Rectal smooth muscle tissue (tissue), 1 donor: ENCODE measurements around the gene AAGAB.

Experiments
- H3K27ac ChIP-seq: one replicate; pipeline ENCODE4 v1.7.0; 2013; ENCODE audit warnings: low read depth, low read length, inconsistent platforms
- H3K27me3 ChIP-seq: one replicate; pipeline ENCODE4 v1.7.0; 2013; ENCODE audit warnings: low read length; ENCODE audit not compliant: control insufficient read depth, insufficient read depth
- H3K36me3 ChIP-seq: one replicate; pipeline ENCODE4 v1.7.0; 2013; ENCODE audit warnings: low read length; ENCODE audit not compliant: control insufficient read depth, insufficient read depth
- H3K4me1 ChIP-seq: one replicate; pipeline ENCODE4 v1.7.0; 2013; ENCODE audit warnings: low read length; ENCODE audit not compliant: control insufficient read depth, insufficient read depth
- H3K4me3 ChIP-seq: one replicate; pipeline ENCODE4 v1.7.0; 2013; ENCODE audit warnings: low read length
- H3K9ac ChIP-seq: one replicate; pipeline ENCODE4 v1.7.0; 2013; ENCODE audit warnings: low read length

The AAGAB gene

DNA sequence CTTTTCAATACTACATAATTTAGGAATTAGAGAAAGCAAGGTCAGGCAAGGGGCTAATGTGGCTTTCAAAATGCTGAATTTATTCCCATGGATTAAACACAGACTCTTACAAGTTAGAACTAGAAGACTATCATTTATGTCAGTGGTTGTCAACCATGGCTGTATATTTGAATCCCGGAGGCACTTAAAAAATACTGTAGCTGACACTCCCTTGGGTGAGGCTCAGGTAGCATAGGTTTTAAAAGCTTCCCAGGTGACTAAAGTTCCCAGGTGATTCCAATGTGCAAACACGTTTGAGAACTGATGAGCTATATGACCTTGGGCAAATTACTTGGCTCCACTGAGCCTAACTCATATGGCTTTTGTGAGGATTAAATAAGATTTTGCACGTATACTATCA, 29.6 kb downstream of the AAGAB start:
- Histone ChIP-seq H3K4me3 (no peak overlapping the region), H3K4me1 (no peaks in the 10 kb centered on the region), H3K27me3 (no peaks in the 10 kb centered on the region), H3K27ac (no peak overlapping the region), H3K36me3 (no peaks in the 10 kb centered on the region), H3K9ac (no peak overlapping the region)

DNA sequence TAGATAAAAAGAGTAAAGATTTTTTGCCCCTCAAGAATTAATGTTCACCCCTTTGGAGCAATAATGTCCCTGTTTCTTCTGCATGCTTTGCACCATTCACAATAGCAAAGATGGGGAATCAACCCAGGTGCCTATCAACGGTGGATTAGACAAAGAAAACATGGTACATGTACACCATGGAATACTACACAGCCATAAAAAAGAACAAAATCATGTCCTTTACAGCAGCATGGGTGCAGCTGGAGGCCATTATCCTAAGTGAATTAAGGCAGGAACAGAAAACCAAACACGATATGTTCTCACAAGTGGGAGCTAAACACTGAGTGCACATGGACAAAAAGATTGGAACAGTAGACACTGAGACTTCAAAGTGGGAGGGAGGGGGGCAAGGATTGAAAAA, 35.2 kb downstream of the AAGAB start:
- H3K9ac ChIP-seq, result no peak overlapping the region
- H3K4me1 ChIP-seq, result no peaks in the 10 kb centered on the region
- no peak overlapping the region for H3K27ac ChIP-seq
- H3K36me3 ChIP-seq, result no peaks in the 10 kb centered on the region
- no peak overlapping the region for H3K4me3 ChIP-seq
- no peaks in the 10 kb centered on the region for H3K27me3 ChIP-seq

DNA sequence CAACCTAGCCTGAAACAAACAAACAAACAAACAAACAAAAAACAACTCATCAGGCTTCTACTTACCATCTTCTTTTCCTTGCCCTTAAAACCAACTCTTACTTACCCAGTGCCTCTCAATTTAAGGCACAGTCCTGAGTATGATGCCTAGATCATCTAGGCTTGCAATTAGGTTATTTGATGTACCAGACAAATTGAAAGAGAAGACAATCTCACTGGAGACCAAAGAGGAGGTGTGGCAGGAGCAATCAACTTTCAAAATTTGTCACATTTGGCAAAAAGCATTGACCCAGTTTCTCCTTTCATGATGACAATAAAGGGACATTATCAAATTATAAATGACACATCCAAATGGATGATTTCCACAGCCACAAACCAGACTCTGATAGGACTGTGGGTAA, 36.0 kb downstream of the AAGAB start:
- Histone ChIP-seq H3K4me3 (no peak overlapping the region), H3K36me3 (no peaks in the 10 kb centered on the region), H3K9ac (no peak overlapping the region), H3K27me3 (no peaks in the 10 kb centered on the region), H3K27ac (no peak overlapping the region), H3K4me1 (no peaks in the 10 kb centered on the region)

DNA sequence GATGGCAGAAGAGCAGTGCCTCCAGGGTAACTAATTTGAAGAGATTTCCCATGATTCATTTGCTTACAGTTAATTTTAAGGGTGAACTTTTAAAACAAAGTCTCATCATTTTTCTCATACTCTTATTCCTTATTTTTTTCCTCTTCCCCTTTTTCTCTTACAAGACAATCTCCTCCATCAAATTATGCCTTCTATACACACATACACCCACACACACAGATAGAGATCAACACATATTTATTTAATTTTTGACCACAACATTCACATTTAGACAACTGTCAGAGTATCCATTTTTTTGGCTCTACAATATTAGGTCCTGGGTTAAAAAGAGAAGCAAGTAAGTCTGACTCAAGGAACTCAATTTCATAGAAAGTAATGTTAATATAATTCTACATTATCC, 37.6 kb downstream of the AAGAB start:
- Histone ChIP-seq H3K27ac (no peak overlapping the region), H3K4me1 (no peaks in the 10 kb centered on the region), H3K27me3 (no peaks in the 10 kb centered on the region), H3K4me3 (no peak overlapping the region), H3K36me3 (no peaks in the 10 kb centered on the region), H3K9ac (no peak overlapping the region)

DNA sequence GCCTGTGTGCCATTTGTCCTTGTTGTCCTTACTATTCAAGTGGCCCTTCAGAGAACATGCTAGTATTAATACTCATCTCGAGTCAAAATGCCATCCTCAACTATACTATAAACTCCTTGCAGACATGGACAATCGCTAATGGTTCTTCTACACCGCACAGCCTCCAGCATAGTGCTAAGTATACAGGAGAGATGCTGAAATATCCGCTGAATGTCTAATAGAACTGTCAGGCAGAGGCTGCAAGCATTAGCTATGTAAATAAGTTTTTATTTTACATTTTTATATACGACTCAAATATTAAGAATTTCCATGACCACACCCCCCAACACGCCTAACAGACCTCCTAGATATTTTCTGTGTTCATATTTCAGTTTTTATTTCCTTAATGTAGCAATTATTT, 39.4 kb downstream of the AAGAB start:
- Histone ChIP-seq H3K4me1 (no peaks in the 10 kb centered on the region), H3K4me3 (no peak overlapping the region), H3K9ac (no peak overlapping the region), H3K36me3 (no peaks in the 10 kb centered on the region), H3K27ac (no peak overlapping the region), H3K27me3 (no peaks in the 10 kb centered on the region)

GRCh38 chr15:67212684-67213367, 41.6 kb downstream of the AAGAB start:
- Histone ChIP-seq H3K9ac (no peak overlapping the region), H3K4me3 (no peak overlapping the region), H3K36me3 (peaks cover 2% of the 10 kb centered on the region), H3K27me3 (no peaks in the 10 kb centered on the region), H3K4me1 (no peaks in the 10 kb centered on the region), H3K27ac (no peak overlapping the region)

DNA sequence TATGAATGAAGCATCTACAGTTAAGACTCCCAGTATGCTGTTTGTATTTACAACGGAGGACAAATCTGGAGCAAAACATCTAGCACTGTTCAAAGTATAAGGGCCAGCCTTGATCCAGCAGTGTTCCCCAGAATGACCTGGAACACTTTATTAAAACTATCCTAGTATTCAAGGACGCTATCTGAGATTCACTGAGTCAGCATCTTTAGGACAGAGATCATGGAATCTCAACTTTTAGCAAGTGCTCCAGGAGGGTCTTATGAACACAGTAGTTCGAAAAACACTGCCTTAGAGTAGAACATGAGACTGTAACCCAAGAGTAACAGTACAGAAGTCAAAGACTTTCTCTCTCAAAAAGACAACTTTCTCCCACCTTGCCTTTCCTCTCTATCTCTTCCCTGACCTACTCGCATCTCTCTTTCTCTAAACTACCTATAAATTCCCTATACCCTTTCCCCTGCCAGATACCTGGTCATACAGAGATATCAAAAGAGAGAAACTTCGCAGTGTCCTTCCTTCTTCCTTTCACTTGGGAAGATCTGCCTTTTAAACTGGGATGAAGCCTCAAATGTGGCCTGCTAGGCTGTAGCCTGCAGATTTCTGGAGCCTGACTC, 43.8 kb downstream of the AAGAB start:
- H3K27me3 ChIP-seq, result no peaks in the 10 kb centered on the region
- no peak overlapping the region for H3K9ac ChIP-seq
- H3K4me1 ChIP-seq, result no peaks in the 10 kb centered on the region
- H3K27ac ChIP-seq, result no peak overlapping the region
- H3K36me3 ChIP-seq, result peaks cover 2% of the 10 kb centered on the region
- H3K4me3 ChIP-seq, result no peak overlapping the region

DNA sequence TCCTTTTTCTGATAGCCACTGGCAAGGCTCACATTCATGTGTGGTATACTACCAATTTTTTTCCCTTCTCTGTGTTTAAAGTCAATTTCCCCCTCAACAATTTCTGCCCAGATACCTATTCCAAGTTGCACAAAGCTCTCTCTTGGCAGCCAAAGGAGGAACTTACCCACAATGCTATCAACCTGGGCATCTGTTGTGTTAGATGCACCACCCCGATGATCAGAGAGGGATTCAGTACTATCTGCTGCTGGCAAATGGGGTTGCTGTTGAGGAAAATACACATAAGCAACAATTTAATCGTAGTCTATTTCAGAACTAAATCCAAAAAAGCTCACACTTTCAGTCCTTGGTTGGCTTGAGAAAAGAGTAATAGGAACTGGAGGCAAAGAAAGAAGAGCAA, 46.1 kb downstream of the AAGAB start:
- Histone ChIP-seq H3K4me1 (no peaks in the 10 kb centered on the region), H3K9ac (no peak overlapping the region), H3K27me3 (no peaks in the 10 kb centered on the region), H3K4me3 (no peak overlapping the region), H3K27ac (no peak overlapping the region), H3K36me3 (peaks cover 7% of the 10 kb centered on the region)

- Histone ChIP-seq H3K27me3 (no peaks in the 10 kb centered on the region), H3K4me1 (no peaks in the 10 kb centered on the region), H3K27ac (no peak overlapping the region), H3K36me3 (peaks cover 7% of the 10 kb centered on the region), H3K9ac (no peak overlapping the region), H3K4me3 (no peak overlapping the region)
These were observed 46.8 kb downstream of the AAGAB start for GRCh38 chr15:67207555-67208207.

DNA sequence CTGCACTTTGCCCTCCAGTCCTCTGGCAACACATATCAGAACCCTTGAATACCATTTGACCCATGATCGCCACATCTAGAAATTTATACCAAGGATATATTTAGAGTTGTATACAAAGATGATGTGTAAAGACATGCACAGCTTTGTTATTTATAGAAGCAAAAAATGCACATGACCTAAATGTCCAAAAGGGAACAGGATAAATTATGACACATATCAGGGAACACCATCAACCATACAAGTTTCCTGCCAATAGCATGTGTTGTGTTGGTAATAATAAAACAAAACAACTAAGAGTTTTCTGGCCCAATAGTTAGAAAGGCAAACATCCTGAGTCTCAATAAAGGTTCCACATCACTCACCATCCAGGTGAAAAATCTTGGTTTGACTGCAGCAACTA, 51.5 kb downstream of the AAGAB start:
- Histone ChIP-seq H3K36me3 (peaks cover 5% of the 10 kb centered on the region), H3K27ac (no peak overlapping the region), H3K4me3 (no peak overlapping the region), H3K4me1 (no peaks in the 10 kb centered on the region), H3K27me3 (no peaks in the 10 kb centered on the region), H3K9ac (no peak overlapping the region)

DNA sequence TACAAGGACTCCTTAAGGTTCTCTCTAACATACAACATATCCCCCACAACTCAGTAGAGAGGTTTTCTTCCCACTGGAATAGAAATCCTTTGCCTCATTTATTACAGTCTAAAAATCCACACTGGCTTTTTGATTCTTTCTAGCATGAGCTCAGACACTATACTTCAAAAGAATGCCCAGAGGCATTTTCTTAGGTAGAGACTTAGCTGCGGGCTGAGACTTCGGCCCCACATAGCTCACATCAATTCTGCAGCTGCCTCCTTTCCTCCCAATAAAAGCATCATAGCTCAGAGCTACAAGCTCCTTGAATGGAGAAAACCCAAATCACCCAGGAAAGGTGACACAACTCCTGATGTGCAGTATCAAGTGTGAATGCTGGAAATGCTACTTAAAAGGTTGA, 52.4 kb downstream of the AAGAB start:
- H3K27ac ChIP-seq, result no peak overlapping the region
- H3K27me3 ChIP-seq, result no peaks in the 10 kb centered on the region
- H3K4me1 ChIP-seq, result no peaks in the 10 kb centered on the region
- H3K9ac ChIP-seq, result no peak overlapping the region
- peaks cover 5% of the 10 kb centered on the region for H3K36me3 ChIP-seq
- no peak overlapping the region for H3K4me3 ChIP-seq

DNA sequence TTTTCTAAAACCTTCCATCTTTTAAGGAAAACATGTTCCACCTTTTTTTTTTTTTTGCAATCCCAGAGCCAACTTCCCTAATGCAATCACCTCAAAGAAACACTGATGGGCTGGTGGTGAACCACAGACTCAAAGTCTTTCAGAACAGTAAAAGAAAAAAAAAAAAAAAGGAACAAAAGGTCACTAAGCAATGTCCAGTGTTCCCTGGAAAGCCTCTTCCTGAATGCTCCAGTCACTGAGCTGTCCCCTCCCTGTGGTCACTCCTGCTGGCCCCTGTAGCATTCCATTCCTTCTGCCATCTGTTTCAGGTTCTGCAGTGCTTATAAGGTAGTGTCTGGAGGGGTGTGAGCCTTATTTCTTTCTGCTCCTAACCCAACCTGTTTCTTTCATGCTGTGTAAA, 53.3 kb downstream of the AAGAB start:
- Histone ChIP-seq H3K27me3 (no peaks in the 10 kb centered on the region), H3K36me3 (peaks cover 5% of the 10 kb centered on the region), H3K4me3 (no peak overlapping the region), H3K27ac (no peak overlapping the region), H3K9ac (no peak overlapping the region), H3K4me1 (no peaks in the 10 kb centered on the region)
